Epithelial cell of esophagus (primary cell): ENCODE data around the gene SLC2A4.
"Not testable (repeated sequence)": the region's sequence is repeated elsewhere in the genome, so short reads cannot be mapped to it uniquely, and the experiment has no call there.

ENCODE experiments used
- DNase-seq: peaks from one replicate; pipeline ENCODE4 v3.0.0; 2010; ENCODE audit warnings: low read depth
- H3K4me3 ChIP-seq: 2 replicates; pipeline ENCODE4 v1.5.1; 2011; ENCODE audit warnings: mild to moderate bottlenecking, low read length, control low read depth
- TF ChIP-seq, protein P1 (sequence below): IDR thresholded peaks from 2 replicates; pipeline ENCODE4 v1.5.1; 2011; ENCODE audit warnings: low read depth, mild to moderate bottlenecking, low read length, control low read depth, inconsistent platforms; ENCODE audit not compliant: insufficient read depth; ENCODE audit errors: missing control alignments

SLC2A4 gene

DNA sequence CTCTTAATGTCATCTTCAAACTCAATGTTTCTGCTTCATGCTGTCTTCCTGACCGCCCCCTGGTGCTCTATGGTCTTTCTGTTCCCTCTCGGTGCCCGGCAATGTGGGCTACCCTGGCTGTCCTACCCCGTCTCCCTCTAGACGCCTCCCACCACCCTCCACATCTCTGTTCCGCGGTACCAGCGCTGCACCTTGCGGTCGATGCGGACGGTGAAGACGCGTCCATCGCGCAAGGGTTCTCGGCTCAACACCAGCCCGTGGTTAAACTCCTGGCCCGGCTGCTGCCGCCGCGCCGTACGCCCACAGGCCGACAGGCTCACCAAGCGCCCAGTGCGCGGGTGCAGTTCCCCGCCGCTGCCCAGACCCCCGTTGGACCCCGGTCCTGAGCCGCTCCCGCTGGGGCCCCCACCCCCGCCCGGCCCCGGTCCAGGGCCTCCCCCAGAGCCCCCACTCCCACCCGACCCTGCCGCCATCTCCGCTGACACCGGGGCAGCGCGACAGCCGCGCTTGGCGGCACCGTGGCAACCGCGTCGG lies 47.4 kb downstream of the SLC2A4 start, which contains the start of gene NEURL4:
TSS of gene NEURL4 (minus strand) at position 496 of the 534 bp plus-strand sequence. CDS start at position 473, 23 bp downstream.
- TF ChIP-seq, protein P1, sequence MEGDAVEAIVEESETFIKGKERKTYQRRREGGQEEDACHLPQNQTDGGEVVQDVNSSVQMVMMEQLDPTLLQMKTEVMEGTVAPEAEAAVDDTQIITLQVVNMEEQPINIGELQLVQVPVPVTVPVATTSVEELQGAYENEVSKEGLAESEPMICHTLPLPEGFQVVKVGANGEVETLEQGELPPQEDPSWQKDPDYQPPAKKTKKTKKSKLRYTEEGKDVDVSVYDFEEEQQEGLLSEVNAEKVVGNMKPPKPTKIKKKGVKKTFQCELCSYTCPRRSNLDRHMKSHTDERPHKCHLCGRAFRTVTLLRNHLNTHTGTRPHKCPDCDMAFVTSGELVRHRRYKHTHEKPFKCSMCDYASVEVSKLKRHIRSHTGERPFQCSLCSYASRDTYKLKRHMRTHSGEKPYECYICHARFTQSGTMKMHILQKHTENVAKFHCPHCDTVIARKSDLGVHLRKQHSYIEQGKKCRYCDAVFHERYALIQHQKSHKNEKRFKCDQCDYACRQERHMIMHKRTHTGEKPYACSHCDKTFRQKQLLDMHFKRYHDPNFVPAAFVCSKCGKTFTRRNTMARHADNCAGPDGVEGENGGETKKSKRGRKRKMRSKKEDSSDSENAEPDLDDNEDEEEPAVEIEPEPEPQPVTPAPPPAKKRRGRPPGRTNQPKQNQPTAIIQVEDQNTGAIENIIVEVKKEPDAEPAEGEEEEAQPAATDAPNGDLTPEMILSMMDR = no peak
- peak; percentile 43 for DNase-seq
- H3K4me3 ChIP-seq = peak within 1 kb of the TSS; percentile 91

DNA sequence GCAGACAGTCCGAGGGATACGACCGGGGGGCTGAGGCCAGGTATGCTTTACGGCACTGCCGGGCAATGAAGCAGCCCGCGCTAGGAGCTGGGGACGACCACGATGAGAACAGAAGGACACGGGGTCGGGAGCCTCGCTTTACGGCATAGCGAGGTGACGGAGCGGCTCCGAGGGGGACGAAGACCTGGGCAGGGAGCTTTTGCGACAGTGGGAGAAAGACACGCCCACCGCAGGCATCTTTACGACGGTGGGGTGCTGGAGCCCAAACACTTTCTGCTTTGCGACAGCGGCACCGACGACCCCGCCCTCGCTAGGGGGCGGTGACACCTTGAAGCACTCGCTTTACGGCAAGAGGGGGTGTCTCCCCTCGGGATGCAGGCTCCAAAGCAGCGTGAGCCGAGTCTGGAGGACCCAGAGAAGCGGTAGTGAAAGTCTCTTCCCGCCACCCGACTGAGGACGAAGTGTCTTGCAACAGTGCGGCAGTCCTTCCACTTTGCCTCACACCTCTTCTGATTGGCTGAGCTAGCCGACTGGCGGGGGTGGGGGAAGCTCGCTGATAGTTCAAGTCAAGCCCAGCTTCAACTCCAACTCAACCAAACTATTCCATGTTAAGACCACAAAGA lies 48.0 kb downstream of the SLC2A4 start:
- peak; percentile 99 for DNase-seq
- peak overlapping the region; percentile 91 for H3K4me3 ChIP-seq
- TF ChIP-seq, protein P1 = no peak

DNA sequence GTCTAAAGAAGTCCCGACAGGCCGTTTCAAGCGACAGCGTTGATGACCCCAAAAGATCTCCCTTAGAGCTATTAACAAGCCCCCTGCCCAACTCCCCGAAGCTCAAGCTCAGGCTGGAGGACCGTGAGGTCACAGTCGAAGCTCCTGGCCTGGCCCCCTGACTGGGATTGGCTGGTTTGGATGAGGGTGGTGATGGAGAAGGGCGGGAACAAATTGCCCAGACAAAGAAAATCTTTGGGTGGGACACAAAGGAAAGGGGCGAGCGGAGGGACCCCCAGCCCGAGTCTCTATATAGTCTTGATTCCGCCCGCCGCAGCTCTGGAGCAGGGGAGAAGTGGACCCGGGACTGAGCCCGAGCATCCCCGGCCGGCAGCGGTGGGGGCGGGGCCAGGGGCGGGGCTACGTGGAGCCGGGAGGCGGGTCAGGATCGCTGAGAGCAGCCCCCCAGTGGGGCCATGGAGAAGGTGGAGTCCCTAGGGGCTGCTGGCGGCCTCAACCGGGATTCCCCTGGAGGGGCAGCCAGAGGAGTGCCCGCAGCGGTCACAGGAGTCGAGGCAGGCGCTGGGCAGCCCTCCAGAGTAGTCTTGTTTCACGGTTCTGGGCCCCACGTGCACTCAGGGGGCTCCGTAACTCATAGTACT lies 48.6 kb downstream of the SLC2A4 start:
- TF ChIP-seq, protein P1 = no peak
- DNase-seq = peak; percentile 85
- H3K4me3 ChIP-seq = peak overlapping the region; percentile 91

DNA sequence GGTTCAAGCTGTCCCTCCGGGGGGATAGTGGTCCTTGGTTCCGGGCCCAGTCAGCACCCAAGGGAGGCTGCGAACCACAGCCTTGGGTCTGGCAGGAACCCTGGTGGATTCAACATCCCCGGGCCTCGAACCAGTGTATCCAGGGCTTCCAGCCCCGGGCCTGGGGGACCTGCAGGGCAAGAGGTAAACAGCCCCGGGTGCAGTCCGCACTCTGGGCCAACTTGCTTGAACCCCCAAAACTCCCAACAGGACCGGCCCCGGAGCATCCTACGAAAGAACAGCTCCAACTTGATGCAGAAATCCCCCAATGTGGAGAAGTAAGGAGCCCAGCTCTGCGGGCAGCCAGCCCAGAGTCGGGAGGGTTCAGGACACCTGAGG lies 49.1 kb downstream of the SLC2A4 start:
- DNase-seq = no peak
- TF ChIP-seq, protein P1 = no peak
- H3K4me3 ChIP-seq = peak overlapping the region; percentile 91

DNA sequence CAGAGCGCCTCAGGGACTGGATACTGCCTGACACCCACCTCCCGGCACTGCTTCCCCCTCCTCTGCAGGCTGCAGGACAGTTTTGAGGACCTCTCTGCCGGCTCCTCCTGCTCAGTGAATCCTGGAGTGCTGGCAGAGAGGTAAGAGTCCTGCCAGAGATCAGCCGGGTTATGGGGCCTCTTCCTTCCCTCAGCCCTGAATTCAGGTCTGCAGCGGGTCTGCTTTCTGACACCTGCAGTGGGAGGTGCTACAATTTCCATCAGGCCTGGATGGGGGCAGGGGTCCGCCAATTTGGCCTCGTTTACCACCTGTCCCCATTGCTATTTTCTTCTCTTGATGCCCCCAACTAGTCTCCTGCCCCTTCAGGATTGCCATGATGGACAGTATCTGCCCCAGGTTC lies 50.6 kb downstream of the SLC2A4 start:
- H3K4me3 ChIP-seq = no peak overlapping the region
- TF ChIP-seq, protein P1 = no peak
- no peak for DNase-seq

DNA sequence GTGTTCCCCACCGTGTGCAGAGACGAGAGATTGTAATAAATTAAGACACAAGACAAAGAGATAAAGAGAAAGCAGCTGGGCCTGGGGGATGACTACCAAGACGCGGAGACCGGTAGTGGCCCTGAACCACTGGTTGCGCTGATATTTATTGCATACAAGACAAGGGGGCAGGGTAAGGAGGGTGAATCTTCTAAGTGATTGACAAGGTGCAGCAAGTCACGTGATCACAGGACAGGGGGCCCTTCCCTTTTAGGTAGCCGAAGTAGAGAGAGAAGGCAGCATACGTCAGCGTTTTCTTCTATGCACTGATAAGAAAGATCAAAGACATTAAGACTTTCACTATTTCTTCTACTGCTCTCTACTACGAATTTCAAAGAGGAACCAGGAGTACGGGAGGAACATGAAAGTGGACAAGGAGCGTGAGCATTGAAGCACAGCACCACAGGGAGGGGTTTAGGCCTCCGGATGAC lies 51.1 kb downstream of the SLC2A4 start:
- not testable (repeated sequence) for DNase-seq, H3K4me3 ChIP-seq

DNA sequence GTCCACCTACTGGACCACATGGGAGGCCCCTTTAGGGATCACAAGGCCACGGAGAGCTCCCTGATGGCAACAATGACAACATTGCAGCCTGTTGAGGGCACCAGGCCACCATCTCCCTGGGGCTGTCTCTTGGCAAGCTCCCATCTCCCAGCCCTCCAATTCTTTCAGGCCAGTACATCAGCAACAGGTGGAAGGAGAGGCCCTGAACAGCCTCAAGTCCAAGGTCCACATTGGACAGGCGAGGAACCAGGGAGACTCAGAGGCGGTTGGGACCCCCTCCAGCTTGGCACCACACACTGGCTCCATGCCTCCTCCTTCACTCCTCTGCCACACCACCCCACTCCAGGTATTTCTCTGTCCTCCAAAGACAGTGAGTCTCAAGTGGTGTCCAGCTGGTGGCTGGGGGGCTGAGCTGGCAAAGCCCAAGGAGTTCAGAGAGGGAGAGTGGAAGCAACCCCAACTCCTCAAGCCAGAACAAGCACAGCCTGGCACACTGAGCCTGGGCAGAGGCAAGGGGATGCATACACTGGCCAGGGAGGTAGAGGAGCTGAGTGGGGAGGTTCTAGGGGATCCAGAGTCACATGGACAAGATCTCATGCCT lies 53.5 kb downstream of the SLC2A4 start:
- TF ChIP-seq, protein P1 = no peak
- no peak for DNase-seq
- no peak overlapping the region for H3K4me3 ChIP-seq

DNA sequence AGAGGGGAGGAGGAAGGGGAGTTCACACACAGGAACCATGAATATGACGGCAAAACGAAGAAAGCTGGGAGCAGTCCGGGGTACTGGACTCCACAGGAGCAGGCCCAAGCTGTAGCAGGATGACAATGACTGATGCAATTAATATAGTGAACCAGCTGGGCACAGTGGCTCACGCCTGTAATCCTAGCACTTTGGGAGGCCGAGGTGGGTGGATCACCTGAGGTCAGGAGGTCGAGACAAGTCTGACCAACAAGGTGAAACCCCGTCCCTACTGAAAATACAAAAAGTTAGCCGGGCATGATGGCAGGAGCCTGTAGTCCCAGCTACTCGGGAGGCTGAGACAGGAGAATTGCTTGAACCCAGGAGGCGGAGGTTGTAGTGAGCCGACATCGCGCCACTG lies 54.2 kb downstream of the SLC2A4 start:
- not testable (repeated sequence) for DNase-seq, H3K4me3 ChIP-seq
